GM23338 (cell line): ENCODE results near the gene GLIPR1. TPM values are rescaled to one million over a fixed set of nuclear protein-coding genes. Genes with fewer than 3 reads are reported as not detected.

Source experiments
- ATAC-seq: fragments of 200-7000 bp; cut with Tn5 transposase; 3 replicates; pipeline ENCODE4 v1.9.1; 2020
- DNase-seq: peaks from one replicate; pipeline ENCODE4 v3.0.0-alpha.2; 2015; ENCODE audit warnings: low spot score
- H2AFZ ChIP-seq: fragments of 200-600 bp; sonication (generic); 2 replicates; pipeline ENCODE4 v1.8.0; 2016; ENCODE audit warnings: antibody characterized with exemption, mild to moderate bottlenecking, moderate library complexity
- H3F3A ChIP-seq: fragments of 200-600 bp; sonication (generic); replicated peaks from 2 replicates; pipeline ENCODE4 v1.8.0; 2017; ENCODE audit warnings: antibody characterized with exemption, mixed run types, low read depth
- H3K27ac ChIP-seq: fragments of 200-600 bp; sonication (generic); 2 replicates; pipeline ENCODE4 v1.6.1; 2016; ENCODE audit warnings: low read depth
- H3K27me3 ChIP-seq: fragments of 200-600 bp; sonication (generic); 2 replicates; pipeline ENCODE4 v1.8.0; 2016; ENCODE audit warnings: mild to moderate bottlenecking, mixed run types, moderate library complexity; ENCODE audit not compliant: insufficient read depth
- H3K36me3 ChIP-seq: fragments of 200-600 bp; sonication (generic); 2 replicates; pipeline ENCODE4 v1.8.0; 2016; ENCODE audit warnings: mild to moderate bottlenecking; ENCODE audit not compliant: insufficient read depth
- H3K4me1 ChIP-seq: fragments of 200-600 bp; sonication (generic); 2 replicates; pipeline ENCODE4 v1.8.0; 2016; ENCODE audit warnings: mild to moderate bottlenecking, moderate library complexity; ENCODE audit not compliant: insufficient read depth
- H3K4me2 ChIP-seq: fragments of 200-600 bp; sonication (generic); 2 replicates; pipeline ENCODE4 v1.7.1; 2017; ENCODE audit warnings: mixed run types
- H3K4me3 ChIP-seq: fragments of 200-600 bp; sonication (generic); 2 replicates; pipeline ENCODE4 v1.6.1; 2016; ENCODE audit warnings: mixed run types
- H3K79me2 ChIP-seq: fragments of 200-600 bp; sonication (generic); replicated peaks from 2 replicates; pipeline ENCODE4 v1.8.0; 2017; ENCODE audit warnings: mild to moderate bottlenecking; ENCODE audit not compliant: insufficient read depth
- H3K9me2 ChIP-seq: fragments of 200-600 bp; sonication (generic); 2 replicates; pipeline ENCODE4 v1.8.0; 2017; ENCODE audit not compliant: insufficient read depth
- H4K20me1 ChIP-seq: fragments of 200-600 bp; sonication (generic); replicated peaks from 2 replicates; pipeline ENCODE4 v1.8.0; 2017; ENCODE audit warnings: mild to moderate bottlenecking; ENCODE audit not compliant: insufficient read depth
- H3K27ac Mint-ChIP-seq: 2 replicates; pipeline ENCODE4 v1.8.0; 2020; ENCODE audit warnings: inconsistent platforms, mild to moderate bottlenecking, moderate library complexity, mixed read lengths
- H3K27me3 Mint-ChIP-seq: 3 replicates; pipeline ENCODE4 v1.8.0; 2022; ENCODE audit warnings: low read depth, mild to moderate bottlenecking, moderate library complexity, mixed read lengths, inconsistent platforms; ENCODE audit not compliant: insufficient read depth, poor library complexity
- H3K36me3 Mint-ChIP-seq: 3 replicates; pipeline ENCODE4 v1.8.0; 2021; ENCODE audit warnings: low read depth, mild to moderate bottlenecking, inconsistent platforms, moderate library complexity, mixed read lengths
- H3K4me1 Mint-ChIP-seq: 3 replicates; pipeline ENCODE4 v1.8.0; 2020; ENCODE audit warnings: mild to moderate bottlenecking, inconsistent platforms, mixed read lengths
- H3K4me3 Mint-ChIP-seq: 3 replicates; pipeline ENCODE4 v1.8.0; 2021; ENCODE audit warnings: moderate library complexity, mild to moderate bottlenecking, inconsistent platforms, mixed read lengths
- H3K9me3 Mint-ChIP-seq: 3 replicates; pipeline ENCODE4 v1.8.0; 2020; ENCODE audit warnings: moderate library complexity, mild to moderate bottlenecking, inconsistent platforms, mixed read lengths
- EZH2 ChIP-seq: fragments of 200-600 bp; sonication (generic); IDR thresholded peaks from one replicate; pipeline ENCODE4 v1.8.0; 2017; ENCODE audit warnings: antibody characterized with exemption, mild to moderate bottlenecking, low read depth; ENCODE audit not compliant: unreplicated experiment
- EZH2phosphoT487 ChIP-seq: fragments of 200-600 bp; sonication (generic); IDR thresholded peaks from one replicate; pipeline ENCODE4 v1.8.1; 2018; ENCODE audit warnings: antibody characterized with exemption; ENCODE audit not compliant: unreplicated experiment
- NANOG ChIP-seq: IDR thresholded peaks from 2 replicates; pipeline ENCODE4 v1.6.1; 2016; ENCODE audit warnings: antibody characterized with exemption, borderline replicate concordance
- POLR2AphosphoS5 ChIP-seq: IDR thresholded peaks from 2 replicates; pipeline ENCODE4 v1.6.1; 2016; ENCODE audit warnings: antibody characterized with exemption, low read depth
- STAT1 ChIP-seq: IDR thresholded peaks from one replicate; pipeline ENCODE4 v1.6.1; 2016; ENCODE audit warnings: antibody characterized with exemption; ENCODE audit not compliant: unreplicated experiment
- ZNF114 ChIP-seq: fragments of 250-450 bp; sonication (Bioruptor Pico); IDR thresholded peaks from 2 replicates; pipeline ENCODE4 v1.5.0; 2020; ENCODE audit warnings: mild to moderate bottlenecking, moderate library complexity
- polyA plus RNA-seq: library from polyadenylated mRNA; unstranded; fragments of >200 nt; fragmentation: Nextera tagmentation; extraction: Ambion mirVana; gene quantifications from 2 replicates; pipeline ENCODE4 v1.2.1, GENCODE V29; 2016
- total RNA-seq: library from RNA; depleted of rRNA; stranded (reverse); fragments of >200 nt; shearing (Covaris generic); gene quantifications from 2 replicates; pipeline ENCODE4 v1.2.3, GENCODE V29; 2014
- TF ChIP-seq, protein P1 (sequence below): IDR thresholded peaks from 2 replicates; pipeline ENCODE4 v1.6.1; 2016; ENCODE audit warnings: antibody characterized with exemption
- TF ChIP-seq, protein P2 (sequence below), 2 experiments: fragments of 200-600 bp in 1 of 2; sonication (generic) in 1 of 2; conservative IDR thresholded peaks; 2 replicates each; pipeline versions ENCODE4 v1.5.1 to v1.6.1; 2016 to 2017; ENCODE audit warnings: antibody characterized with exemption in 2 of 2, low read depth in 2 of 2, mild to moderate bottlenecking in 2 of 2, moderate library complexity in 1 of 2
- TF ChIP-seq, protein P3 (sequence below): IDR thresholded peaks from one replicate; pipeline ENCODE4 v1.6.1; 2018; ENCODE audit warnings: antibody characterized with exemption; ENCODE audit not compliant: unreplicated experiment

Gene GLIPR1
- total and polyA plus RNA-seq, 2 experiments from 2014 or later, result 0.03 to 6.1 TPM

DNA sequence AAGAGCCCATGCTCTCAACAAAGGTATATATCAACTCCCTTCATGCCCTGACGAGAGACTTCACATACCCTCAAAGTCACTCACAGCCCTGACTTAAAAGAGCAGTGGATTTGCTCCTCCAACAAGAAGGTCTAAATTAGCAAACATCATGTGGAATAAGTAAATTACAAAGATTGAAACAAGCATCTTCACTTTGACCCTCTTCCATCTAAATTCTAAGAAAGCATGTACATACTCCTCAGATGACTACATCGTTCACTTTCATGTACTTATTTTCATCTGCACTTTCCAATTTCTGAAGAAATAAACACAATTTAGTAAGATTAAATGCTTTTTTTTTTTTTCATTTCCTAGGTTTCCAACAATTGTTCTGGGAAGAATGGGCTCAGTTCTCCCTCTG is 69.4 kb downstream of the GLIPR1 start:
- H3K4me2 ChIP-seq, result no peak overlapping the region

DNA sequence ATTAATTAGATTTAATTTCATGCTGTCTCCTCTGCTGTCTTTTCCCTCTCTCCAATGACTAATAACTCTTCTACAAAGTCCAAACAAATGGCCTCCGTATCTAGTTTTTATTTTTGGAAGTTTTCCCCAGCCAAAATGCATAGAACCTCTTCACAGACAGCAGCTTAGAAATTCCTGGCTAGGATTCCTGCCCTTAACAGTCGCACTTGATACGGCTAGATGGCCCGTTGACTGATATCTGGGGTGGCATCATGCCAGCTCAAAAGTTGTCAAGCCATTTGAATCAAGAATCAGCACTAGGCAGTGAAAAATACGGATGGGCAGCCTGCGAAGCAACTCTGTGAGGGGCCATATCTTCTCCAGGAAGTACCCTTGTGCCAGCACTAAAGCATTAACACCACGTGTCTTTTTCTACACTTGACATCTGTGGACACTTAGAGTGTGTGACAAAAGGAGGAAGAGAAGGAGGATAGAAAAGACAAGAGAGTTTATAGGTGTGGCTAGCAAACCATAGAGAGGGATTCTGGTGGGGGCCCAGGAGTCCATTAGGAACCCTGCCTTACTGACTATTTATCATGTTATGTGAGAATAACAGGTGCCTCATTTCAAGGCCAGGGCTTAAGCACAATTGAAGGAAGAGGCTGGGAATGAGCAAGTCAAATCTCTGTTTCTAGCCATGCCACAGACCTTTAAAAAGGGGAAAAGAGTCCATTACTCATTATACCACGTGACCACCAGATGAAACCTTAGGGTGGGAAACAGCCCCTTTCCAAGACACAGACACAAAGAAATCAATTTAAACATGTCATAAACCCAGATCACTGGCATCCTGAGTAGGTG is 70.1 kb downstream of the GLIPR1 start:
- no peak for ATAC-seq
- peaks cover 11% of the 10 kb centered on the region for H3K4me1 ChIP-seq
- no peaks in the 10 kb centered on the region for H4K20me1 ChIP-seq
- H2AFZ ChIP-seq, result no peak overlapping the region
- H3K27ac ChIP-seq, result no peak overlapping the region
- no peaks in the 10 kb centered on the region for H3K79me2 ChIP-seq
- H3K4me2 ChIP-seq, result no peak overlapping the region
- Mint-ChIP-seq H3K27ac (no peak overlapping the region), H3K36me3 (no peaks in the 10 kb centered on the region), H3K27me3 (no peaks in the 10 kb centered on the region), H3K4me3 (no peak overlapping the region), H3K9me3 (no peaks in the 10 kb centered on the region), H3K4me1 (peaks cover 31% of the 10 kb centered on the region; the same call in 2 of the 3 replicates)
- H3K4me3 ChIP-seq, result no peak overlapping the region
- no peaks in the 10 kb centered on the region for H3K27me3 ChIP-seq
- H3F3A ChIP-seq, result no peaks in the 10 kb centered on the region
- H3K36me3 ChIP-seq, result no peaks in the 10 kb centered on the region
- H3K9me2 ChIP-seq, result no peaks in the 10 kb centered on the region
- DNase-seq, result no peak
- no peak for TF ChIP-seq ZNF114 (CRISPR knock-in tag)
- TF ChIP-seq, protein P1, sequence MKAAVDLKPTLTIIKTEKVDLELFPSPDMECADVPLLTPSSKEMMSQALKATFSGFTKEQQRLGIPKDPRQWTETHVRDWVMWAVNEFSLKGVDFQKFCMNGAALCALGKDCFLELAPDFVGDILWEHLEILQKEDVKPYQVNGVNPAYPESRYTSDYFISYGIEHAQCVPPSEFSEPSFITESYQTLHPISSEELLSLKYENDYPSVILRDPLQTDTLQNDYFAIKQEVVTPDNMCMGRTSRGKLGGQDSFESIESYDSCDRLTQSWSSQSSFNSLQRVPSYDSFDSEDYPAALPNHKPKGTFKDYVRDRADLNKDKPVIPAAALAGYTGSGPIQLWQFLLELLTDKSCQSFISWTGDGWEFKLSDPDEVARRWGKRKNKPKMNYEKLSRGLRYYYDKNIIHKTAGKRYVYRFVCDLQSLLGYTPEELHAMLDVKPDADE, result no peak

More for the DNA sequence above, 69.4 kb downstream of the GLIPR1 start:
- Histone ChIP-seq H3K27ac (no peak overlapping the region), H4K20me1 (no peaks in the 10 kb centered on the region), H3K9me2 (no peaks in the 10 kb centered on the region), H3K36me3 (no peaks in the 10 kb centered on the region), H2AFZ (no peak overlapping the region), H3K4me1 (peaks cover 11% of the 10 kb centered on the region), H3F3A (no peaks in the 10 kb centered on the region), H3K4me3 (no peak overlapping the region), H3K27me3 (no peaks in the 10 kb centered on the region), H3K79me2 (no peaks in the 10 kb centered on the region)
- Mint-ChIP-seq H3K9me3 (no peaks in the 10 kb centered on the region), H3K36me3 (no peaks in the 10 kb centered on the region), H3K27me3 (peaks cover under 1% of the 10 kb centered on the region), H3K27ac (no peak overlapping the region), H3K4me1 (peaks cover 31% of the 10 kb centered on the region; the same call in 2 of the 3 replicates), H3K4me3 (no peak overlapping the region)
- DNase-seq, result no peak
- no peak for TF ChIP-seq NANOG
- TF ChIP-seq STAT1, result no peak
- TF ChIP-seq, protein P2, sequence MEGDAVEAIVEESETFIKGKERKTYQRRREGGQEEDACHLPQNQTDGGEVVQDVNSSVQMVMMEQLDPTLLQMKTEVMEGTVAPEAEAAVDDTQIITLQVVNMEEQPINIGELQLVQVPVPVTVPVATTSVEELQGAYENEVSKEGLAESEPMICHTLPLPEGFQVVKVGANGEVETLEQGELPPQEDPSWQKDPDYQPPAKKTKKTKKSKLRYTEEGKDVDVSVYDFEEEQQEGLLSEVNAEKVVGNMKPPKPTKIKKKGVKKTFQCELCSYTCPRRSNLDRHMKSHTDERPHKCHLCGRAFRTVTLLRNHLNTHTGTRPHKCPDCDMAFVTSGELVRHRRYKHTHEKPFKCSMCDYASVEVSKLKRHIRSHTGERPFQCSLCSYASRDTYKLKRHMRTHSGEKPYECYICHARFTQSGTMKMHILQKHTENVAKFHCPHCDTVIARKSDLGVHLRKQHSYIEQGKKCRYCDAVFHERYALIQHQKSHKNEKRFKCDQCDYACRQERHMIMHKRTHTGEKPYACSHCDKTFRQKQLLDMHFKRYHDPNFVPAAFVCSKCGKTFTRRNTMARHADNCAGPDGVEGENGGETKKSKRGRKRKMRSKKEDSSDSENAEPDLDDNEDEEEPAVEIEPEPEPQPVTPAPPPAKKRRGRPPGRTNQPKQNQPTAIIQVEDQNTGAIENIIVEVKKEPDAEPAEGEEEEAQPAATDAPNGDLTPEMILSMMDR (conservative IDR thresholded peaks at IDR 0.05; ENCODE audit: low read depth in 2 of 2), result no peak
- TF ChIP-seq EZH2phosphoT487, result no peak
- TF ChIP-seq EZH2, result no peak
- no peak for TF ChIP-seq ZNF114 (CRISPR knock-in tag)
- no peak for TF ChIP-seq POLR2AphosphoS5
- TF ChIP-seq, protein P3, sequence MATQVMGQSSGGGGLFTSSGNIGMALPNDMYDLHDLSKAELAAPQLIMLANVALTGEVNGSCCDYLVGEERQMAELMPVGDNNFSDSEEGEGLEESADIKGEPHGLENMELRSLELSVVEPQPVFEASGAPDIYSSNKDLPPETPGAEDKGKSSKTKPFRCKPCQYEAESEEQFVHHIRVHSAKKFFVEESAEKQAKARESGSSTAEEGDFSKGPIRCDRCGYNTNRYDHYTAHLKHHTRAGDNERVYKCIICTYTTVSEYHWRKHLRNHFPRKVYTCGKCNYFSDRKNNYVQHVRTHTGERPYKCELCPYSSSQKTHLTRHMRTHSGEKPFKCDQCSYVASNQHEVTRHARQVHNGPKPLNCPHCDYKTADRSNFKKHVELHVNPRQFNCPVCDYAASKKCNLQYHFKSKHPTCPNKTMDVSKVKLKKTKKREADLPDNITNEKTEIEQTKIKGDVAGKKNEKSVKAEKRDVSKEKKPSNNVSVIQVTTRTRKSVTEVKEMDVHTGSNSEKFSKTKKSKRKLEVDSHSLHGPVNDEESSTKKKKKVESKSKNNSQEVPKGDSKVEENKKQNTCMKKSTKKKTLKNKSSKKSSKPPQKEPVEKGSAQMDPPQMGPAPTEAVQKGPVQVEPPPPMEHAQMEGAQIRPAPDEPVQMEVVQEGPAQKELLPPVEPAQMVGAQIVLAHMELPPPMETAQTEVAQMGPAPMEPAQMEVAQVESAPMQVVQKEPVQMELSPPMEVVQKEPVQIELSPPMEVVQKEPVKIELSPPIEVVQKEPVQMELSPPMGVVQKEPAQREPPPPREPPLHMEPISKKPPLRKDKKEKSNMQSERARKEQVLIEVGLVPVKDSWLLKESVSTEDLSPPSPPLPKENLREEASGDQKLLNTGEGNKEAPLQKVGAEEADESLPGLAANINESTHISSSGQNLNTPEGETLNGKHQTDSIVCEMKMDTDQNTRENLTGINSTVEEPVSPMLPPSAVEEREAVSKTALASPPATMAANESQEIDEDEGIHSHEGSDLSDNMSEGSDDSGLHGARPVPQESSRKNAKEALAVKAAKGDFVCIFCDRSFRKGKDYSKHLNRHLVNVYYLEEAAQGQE, result no peak
- ATAC-seq, result no peak
